ENCODE data around the gene REEP6. TPM values are rescaled to one million over a fixed set of nuclear protein-coding genes. Genes with fewer than 3 reads are reported as not detected.
A peak's percentile ranks its signal among the peaks of the same experiment; 100 is the strongest.

REEP6 gene
- total and polyA plus RNA-seq, 12 donors, result 16.5 to 205 (median 115) TPM

DNA sequence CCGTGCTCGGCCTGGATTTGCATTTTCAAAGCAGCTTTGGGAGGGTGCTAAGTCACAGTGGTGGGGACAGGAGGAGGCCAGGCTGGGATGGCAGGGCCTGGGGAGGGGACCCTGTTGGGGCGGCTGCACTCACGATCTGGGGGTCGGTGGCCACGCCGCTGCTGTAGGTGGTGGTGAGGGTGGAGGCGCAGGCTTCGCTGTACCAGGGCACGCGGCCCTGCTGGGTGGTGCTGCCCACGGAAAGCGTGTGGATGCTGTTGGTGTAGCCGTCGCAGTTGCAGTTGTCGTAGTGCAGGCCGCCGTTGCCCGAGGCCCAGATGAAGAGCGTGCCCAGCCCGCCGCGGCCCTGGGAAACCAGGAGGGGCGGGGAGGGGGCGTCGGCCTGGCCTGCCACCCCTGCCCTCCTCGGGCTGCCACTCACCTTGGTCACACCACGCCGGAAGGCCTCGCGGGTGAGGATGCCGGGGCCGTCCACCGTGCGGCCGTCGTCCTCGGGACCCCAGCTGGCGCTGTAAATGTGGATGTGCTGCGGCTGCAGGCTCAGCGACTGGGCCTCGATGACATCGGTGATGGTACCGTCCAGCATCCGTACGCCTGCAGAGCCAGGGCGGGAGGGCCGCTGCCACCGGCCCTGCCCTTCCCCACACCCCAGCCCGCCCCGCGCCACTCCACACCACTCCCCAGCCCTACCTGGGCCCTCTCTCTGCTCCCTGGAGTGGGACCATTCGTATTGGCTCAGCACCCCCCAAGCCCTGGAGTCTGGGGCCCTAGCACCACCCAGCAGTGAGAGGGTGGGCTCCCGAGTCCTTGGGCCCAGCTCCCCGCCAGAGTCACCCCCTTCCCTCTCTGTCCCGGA lies 4.0 kb upstream of the REEP6 start:
- Histone ChIP-seq H3K27me3 (no peaks in the 10 kb centered on the region), H3K4me3 (no peak overlapping the region), H3K4me1 (replicated peaks in 1 of 2) (peaks cover 6 to 15% of the 10 kb centered on the region in 2 donors), H3K9me3 (replicated peaks in 1 of 3) (no peaks in the 10 kb centered on the region), H3K36me3 (replicated peaks in 1 of 2) (no peaks in the 10 kb centered on the region), H3K27ac (no peak overlapping the region)
- peak in 1 of 7 donors; percentile 23 for DNase-seq
- 92 to 96% (median 95%) methylated on average over 30 to 56 of the region's 56 CpGs for WGBS, 4 donors
- intact Hi-C loops (cut with DNase I), result no loop called here
- TF ChIP-seq POLR2A (IDR thresholded peaks at IDR 0.05), result no peak
- TF ChIP-seq, protein P1, sequence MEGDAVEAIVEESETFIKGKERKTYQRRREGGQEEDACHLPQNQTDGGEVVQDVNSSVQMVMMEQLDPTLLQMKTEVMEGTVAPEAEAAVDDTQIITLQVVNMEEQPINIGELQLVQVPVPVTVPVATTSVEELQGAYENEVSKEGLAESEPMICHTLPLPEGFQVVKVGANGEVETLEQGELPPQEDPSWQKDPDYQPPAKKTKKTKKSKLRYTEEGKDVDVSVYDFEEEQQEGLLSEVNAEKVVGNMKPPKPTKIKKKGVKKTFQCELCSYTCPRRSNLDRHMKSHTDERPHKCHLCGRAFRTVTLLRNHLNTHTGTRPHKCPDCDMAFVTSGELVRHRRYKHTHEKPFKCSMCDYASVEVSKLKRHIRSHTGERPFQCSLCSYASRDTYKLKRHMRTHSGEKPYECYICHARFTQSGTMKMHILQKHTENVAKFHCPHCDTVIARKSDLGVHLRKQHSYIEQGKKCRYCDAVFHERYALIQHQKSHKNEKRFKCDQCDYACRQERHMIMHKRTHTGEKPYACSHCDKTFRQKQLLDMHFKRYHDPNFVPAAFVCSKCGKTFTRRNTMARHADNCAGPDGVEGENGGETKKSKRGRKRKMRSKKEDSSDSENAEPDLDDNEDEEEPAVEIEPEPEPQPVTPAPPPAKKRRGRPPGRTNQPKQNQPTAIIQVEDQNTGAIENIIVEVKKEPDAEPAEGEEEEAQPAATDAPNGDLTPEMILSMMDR (IDR thresholded peaks at IDR 0.05), result no peak

DNA sequence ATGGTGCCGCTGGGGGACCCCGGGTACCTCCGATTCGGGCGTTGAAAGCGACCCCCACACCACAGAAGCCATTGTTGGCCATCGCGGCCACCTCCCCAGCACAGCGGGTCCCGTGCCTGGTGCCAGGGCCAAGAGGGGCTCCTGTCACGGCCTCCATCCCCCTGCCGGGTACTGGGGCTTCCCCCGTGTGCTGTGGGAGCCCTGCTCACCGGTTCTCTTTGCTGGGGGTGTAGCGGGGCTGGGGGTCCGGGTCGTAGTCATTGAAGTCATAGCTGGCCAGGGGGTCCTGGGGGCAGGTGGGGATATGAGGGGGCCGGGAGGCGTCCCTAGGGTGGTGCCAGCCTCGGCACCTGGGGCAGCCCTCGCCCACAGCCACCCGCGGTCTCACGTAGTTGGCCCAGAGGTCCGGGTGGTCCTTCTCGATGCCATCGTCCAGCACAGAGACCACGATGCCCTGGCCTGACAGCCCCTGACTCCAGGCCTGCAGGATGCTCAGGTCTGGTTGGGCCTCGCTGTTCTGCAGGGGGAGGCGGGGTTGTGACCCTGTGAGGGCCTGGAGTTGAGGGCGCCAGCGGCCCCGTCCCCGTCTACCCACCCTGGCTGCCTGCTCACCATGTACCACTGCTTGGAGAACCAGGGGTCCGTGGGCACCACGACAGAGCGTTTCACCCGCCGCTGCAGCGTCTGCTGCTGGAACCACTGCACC lies 3.3 kb upstream of the REEP6 start:
- TF ChIP-seq POLR2A (IDR thresholded peaks at IDR 0.05), result no peak
- TF ChIP-seq, protein P1 (IDR thresholded peaks at IDR 0.05), result no peak
- WGBS, 4 donors, result 90 to 98% (median 93%) methylated on average over 21 to 40 of the region's 40 CpGs
- DNase-seq, result peak in 1 of 7 donors; percentile 16
- intact Hi-C loops (cut with DNase I), result no loop called here
- Histone ChIP-seq H3K27ac (no peak overlapping the region), H3K4me3 (no peak overlapping the region), H3K9me3 (replicated peaks in 1 of 3) (no peaks in the 10 kb centered on the region), H3K36me3 (replicated peaks in 1 of 2) (no peaks in the 10 kb centered on the region), H3K27me3 (no peaks in the 10 kb centered on the region), H3K4me1 (replicated peaks in 1 of 2) (peaks cover 14 to 23% of the 10 kb centered on the region in 2 donors)

DNA sequence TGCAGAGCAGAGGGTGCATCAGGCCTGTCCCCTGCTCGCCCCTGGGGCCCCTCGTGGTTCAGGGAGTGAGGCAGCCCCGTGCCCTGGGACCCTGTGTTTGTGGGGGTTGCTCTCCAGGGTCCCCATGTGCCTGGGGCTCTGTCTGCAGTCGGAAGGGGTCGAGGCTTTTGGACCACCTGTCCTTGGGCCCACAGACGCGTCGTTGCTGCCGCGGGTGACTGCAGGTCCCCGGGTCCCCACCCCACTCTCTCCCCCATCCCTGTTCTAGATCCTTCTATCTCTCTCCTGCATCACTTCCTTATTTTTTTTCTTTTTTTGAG lies 2.7 kb upstream of the REEP6 start:
- H3K4me1 ChIP-seq (replicated peaks in 1 of 2), result peaks cover 19 to 28% of the 10 kb centered on the region in 2 donors
- 85 to 93% (median 90%) methylated on average over 9 to 11 of the region's 11 CpGs for WGBS, 4 donors
- no peak overlapping the region for H3K4me3 ChIP-seq
- no peak for DNase-seq
- H3K27me3 ChIP-seq, result no peaks in the 10 kb centered on the region
- TF ChIP-seq, protein P1 (IDR thresholded peaks at IDR 0.05), result no peak
- TF ChIP-seq POLR2A (IDR thresholded peaks at IDR 0.05), result no peak
- no peaks in the 10 kb centered on the region for H3K36me3 ChIP-seq (replicated peaks in 1 of 2)
- intact Hi-C loops (cut with DNase I), result no loop called here
- no peak overlapping the region for H3K27ac ChIP-seq
- no peaks in the 10 kb centered on the region for H3K9me3 ChIP-seq (replicated peaks in 1 of 3)

DNA sequence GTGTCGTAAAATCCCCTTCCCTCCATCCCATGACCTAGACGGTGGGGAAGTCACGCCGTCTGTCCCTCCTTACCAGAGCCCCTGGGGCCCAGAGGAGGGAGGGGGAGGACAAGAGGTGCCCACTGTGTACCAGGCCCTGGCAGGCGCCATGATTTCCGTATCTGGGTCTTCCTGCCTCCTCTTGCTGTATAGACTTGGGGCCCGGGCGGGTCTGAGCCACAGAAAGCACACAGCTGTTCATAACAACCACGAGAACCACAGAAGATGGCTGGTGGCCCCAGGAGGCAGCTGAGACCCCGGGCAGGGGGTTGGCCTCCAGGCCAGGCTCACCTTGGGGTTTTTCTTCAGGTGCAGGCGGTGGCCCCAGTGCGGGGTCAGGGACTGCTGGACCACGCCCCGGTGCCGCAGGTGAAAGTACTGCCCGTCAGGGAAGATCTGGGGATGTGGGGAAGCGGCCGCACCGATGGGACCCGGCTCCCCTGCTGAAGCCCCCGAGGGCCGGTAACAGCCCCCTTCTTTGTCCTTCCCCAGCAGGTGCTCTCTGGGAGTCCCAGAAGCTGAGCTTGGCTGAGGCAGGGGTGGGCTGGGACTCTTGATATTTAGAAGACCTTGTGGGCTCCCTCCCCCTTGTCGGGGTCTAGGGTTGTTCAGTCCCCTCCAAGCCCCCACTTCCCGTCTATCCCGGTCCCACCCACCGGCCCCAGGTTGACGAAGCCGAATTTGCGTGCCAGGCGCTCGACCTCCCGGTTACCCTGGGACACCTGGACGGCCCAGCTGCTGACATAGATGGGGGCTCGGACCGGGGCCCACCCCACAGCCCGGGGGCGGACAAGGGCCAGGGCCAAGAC lies 1.3 kb upstream of the REEP6 start:
- peak in 1 of 7 donors; percentile 48 for DNase-seq

More for the DNA sequence above, 1.3 kb upstream of the REEP6 start:
- Histone ChIP-seq H3K4me3 (peak overlapping the region in 2 of 4 donors; percentile 23 to 66), H3K4me1 (replicated peaks in 1 of 2) (peaks cover 25 to 29% of the 10 kb centered on the region in 2 donors), H3K36me3 (replicated peaks in 1 of 2) (no peaks in the 10 kb centered on the region), H3K27me3 (no peaks in the 10 kb centered on the region), H3K27ac (peak overlapping the region in 4 of 5 donors; percentile 30 to 79 (median 58)), H3K9me3 (replicated peaks in 1 of 3) (no peaks in the 10 kb centered on the region)
- TF ChIP-seq POLR2A (IDR thresholded peaks at IDR 0.05), result no peak
- TF ChIP-seq, protein P1 (IDR thresholded peaks at IDR 0.05), result no peak
- intact Hi-C loops (cut with DNase I), result no loop called here
- WGBS, 4 donors, result 26 to 92% (median 47%) methylated on average over 4 to 37 of the region's 37 CpGs

Data from adrenal gland (tissue), 12 donors.